Mucosa of descending colon (tissue), 3 donors: ENCODE measurements around the gene PDGFB. TPM values are rescaled to one million over a fixed set of nuclear protein-coding genes. Genes with fewer than 3 reads are reported as not detected.

Experiments used
- ATAC-seq: fragments of 200-7000 bp; cut with Tn5 transposase; one replicate; pipeline ENCODE4 v1.9.1; 2020; ENCODE audit warnings: mild to moderate bottlenecking, moderate library complexity
- DNase-seq, 3 donors: peaks; one replicate each; pipeline ENCODE4 v3.0.0-alpha.2; 2020
- H3K36me3 ChIP-seq: fragments of 200-600 bp; one replicate; pipeline ENCODE4 v1.8.0; 2021; ENCODE audit warnings: low read depth, mild to moderate bottlenecking
- H3K4me1 ChIP-seq: fragments of 200-600 bp; one replicate; pipeline ENCODE4 v1.8.0; 2021; ENCODE audit warnings: low read depth, mild to moderate bottlenecking
- H3K4me3 ChIP-seq: fragments of 200-600 bp; one replicate; pipeline ENCODE4 v1.8.0; 2021; ENCODE audit warnings: mild to moderate bottlenecking
- H3K9me3 ChIP-seq: fragments of 200-600 bp; one replicate; pipeline ENCODE4 v1.8.0; 2021; ENCODE audit warnings: mild to moderate bottlenecking
- intact Hi-C, 2 donors: fragments of 100-400 bp; cut with DNase I in 1 of 2; cut with micrococcal nuclease in 1 of 2; formaldehyde crosslinking; loops; one replicate each; pipeline versions ENCODE4 v1.11.0 to v1.11.1; 2022; cut with DNase I, micrococcal nuclease
- total RNA-seq, 3 donors: library from RNA; stranded (reverse); fragmentation: NEBNext Ultra II Directional in 2 of 3; extraction: Animal tissue kit (Norgen Biotek cat#: 25700) in 2 of 3; gene quantifications; one replicate each; pipeline versions ENCODE4 v1.2.1 to v1.2.4, GENCODE V29; 2021 to 2023
- TF ChIP-seq, protein P1 (sequence below): fragments of 200-600 bp; IDR thresholded peaks from one replicate; pipeline ENCODE4 v1.8.0; 2022; ENCODE audit warnings: antibody characterized with exemption, mild to moderate bottlenecking
- donor health status: DM: no; HTN: no; CAD: no; lungs with moderate emphysema.
- donor health status: DM: no; HTN: no; CAD: no.
- donor health status: DM: no; HTN: yes; CAD: no.

Gene PDGFB
- total RNA-seq, 3 donors from 2014 or later = 1.8 to 16.6 (median 5.4) TPM

DNA sequence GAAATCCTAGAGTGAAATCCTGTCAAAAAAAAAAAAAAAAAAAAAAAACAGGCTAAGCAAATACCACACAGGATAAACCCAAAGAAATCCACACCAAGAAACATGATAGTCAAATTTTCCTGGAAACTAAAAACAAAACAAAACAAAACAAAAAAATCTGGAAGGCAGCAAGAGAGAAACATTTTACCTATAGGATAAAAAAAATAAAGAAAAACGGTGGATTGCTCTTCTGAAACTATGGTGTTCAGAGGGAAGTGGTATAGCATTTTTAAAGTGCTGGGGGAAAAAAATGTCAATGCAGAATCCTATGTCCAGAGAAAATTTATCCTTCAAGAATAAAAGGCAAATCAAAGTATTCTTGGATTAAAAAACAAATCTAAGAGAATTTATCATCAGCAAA is 50.7 kb downstream of the PDGFB start:
- ATAC-seq (no peak), DNase-seq (no peak)
- no peak overlapping the region for H3K4me3 ChIP-seq
- H3K36me3 ChIP-seq = no peaks in the 10 kb centered on the region
- no peaks in the 10 kb centered on the region for H3K9me3 ChIP-seq
- TF ChIP-seq, protein P1, sequence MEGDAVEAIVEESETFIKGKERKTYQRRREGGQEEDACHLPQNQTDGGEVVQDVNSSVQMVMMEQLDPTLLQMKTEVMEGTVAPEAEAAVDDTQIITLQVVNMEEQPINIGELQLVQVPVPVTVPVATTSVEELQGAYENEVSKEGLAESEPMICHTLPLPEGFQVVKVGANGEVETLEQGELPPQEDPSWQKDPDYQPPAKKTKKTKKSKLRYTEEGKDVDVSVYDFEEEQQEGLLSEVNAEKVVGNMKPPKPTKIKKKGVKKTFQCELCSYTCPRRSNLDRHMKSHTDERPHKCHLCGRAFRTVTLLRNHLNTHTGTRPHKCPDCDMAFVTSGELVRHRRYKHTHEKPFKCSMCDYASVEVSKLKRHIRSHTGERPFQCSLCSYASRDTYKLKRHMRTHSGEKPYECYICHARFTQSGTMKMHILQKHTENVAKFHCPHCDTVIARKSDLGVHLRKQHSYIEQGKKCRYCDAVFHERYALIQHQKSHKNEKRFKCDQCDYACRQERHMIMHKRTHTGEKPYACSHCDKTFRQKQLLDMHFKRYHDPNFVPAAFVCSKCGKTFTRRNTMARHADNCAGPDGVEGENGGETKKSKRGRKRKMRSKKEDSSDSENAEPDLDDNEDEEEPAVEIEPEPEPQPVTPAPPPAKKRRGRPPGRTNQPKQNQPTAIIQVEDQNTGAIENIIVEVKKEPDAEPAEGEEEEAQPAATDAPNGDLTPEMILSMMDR = no peak
- intact Hi-C loops = no loop called here
- no peaks in the 10 kb centered on the region for H3K4me1 ChIP-seq

DNA sequence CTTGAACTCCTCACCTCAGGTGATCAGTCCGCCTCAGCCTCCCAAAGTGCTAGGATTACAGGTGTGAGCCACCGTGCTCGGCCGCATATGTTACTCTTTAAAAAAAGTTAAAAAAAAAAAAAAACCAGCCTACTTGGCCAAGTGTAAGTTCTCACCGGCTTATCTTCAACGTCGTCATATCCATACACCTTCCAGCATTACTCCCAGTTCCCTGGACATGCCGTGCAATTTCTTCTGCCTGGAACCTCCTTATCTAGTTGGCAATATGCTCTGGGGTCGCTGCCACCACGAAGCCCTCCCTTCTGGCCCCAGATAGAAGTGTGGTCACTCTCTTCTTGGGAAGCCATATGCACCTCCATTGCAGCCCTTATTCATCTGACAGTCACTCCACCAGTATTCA is 56.0 kb downstream of the PDGFB start:
- no peak for ATAC-seq
- DNase-seq = no peak
- TF ChIP-seq, protein P1 = no peak
- Histone ChIP-seq H3K36me3 (no peaks in the 10 kb centered on the region), H3K9me3 (no peaks in the 10 kb centered on the region), H3K4me1 (no peaks in the 10 kb centered on the region), H3K4me3 (no peak overlapping the region)
- intact Hi-C loops = no loop called here

DNA sequence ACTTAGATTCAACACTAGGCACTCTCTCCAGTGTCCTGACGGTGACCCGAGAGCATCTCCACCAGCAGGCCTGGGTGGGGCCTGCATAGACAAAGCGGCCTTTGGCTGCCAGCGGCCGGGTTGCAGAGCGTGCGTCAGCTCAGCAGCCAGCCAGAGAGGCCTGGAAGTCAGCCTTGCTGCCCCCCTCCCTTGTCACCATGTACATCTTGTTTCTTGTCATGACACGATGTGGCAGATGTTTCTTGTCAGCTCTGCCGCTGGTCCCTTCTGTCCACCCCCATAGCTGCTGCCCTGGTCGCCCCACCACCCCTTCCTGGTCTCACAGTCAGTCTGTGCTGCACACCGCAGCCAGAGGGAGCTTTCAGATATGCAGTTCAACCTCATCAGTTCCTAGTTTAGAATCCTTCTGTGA is 59.2 kb downstream of the PDGFB start:
- intact Hi-C loops = no loop called here
- DNase-seq = peak in 1 of 3 donors; percentile 33

DNA sequence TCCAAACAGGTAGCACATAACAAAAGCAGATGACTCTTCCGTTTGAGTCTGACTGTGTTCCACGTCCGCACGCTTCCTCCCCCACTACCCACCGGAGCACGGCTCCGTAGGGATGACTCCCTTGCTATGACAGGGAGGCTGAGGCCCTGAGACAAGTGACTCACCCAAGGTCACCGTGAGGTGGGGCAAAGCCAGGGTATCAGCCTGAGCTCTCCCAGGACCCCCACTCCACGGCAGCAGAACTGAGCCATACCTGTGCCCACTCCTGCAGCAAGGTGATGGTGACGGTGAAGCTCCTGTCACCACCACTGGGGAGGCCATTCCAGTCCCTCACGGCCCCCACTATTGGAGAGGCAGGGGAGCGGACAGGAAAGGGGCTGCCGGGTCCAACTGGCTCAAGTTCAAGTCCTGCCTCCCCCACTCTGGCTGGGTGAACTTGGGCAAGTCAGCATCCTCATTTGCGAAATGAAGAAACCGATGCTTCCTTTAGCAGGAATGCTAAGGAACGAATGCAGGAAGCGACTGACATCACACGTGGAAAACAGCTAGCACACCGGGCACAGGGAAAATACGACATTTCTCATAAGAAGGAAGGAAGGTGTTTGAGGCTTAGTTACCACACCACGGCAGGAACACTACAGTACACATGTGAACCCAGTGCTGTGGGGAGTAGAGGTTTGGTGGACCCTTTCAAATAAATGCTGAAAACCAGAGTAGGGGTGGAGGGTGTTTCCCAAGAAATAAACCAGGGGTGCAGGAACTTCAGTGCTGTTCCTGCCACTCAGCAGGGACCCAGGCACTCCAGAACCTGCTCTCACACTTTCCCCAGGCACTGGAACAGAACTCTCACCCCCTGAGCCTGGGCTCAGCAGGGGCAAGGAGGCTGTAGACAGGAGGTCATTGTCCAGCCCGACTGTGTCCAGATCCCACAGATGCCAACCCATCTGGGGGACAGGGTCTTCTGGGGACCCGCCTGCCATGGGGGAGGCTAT is 59.9 kb downstream of the PDGFB start:
- intact Hi-C loops = no loop called here
- DNase-seq = no peak
- TF ChIP-seq, protein P1 = no peak
- Histone ChIP-seq H3K36me3 (no peaks in the 10 kb centered on the region), H3K9me3 (no peaks in the 10 kb centered on the region), H3K4me1 (no peaks in the 10 kb centered on the region), H3K4me3 (no peak overlapping the region)
- ATAC-seq = peak; percentile 9

More for the DNA sequence above, 59.2 kb downstream of the PDGFB start:
- Histone ChIP-seq H3K36me3 (no peaks in the 10 kb centered on the region), H3K4me1 (no peaks in the 10 kb centered on the region), H3K9me3 (no peaks in the 10 kb centered on the region), H3K4me3 (no peak overlapping the region)
- TF ChIP-seq, protein P1 = no peak
- ATAC-seq = peak; percentile 59

DNA sequence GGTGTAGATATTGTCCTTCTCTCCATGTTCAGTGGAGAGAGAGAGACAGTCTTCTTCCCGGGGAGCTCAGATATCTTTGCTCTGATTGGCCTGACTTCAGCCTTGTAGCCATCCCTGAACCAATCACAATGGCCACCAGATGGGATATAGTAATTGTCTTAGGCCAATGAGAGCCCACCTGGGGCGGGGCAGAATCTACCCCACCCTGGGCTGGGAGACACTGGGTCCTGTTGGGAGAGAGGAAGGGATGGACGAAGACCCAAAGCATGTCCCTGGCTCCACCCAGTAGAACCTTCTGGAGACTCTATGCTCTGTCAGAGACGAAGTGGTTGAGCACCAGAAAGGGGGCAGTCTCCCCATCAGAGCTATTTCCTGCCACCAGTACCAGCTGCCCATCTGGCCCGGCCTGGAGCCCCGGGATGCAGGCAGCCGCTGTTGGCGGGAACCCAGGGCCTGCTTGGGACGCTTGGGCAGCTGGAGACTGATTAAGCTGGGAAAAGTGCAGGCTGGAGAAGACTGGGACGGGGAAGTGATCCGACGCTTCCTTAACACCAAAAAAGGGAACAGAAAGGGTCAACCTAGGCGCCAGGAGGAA is 60.7 kb downstream of the PDGFB start:
- DNase-seq (no peak), ATAC-seq (peak; percentile 36)
- Histone ChIP-seq H3K9me3 (no peaks in the 10 kb centered on the region), H3K36me3 (no peaks in the 10 kb centered on the region), H3K4me3 (no peak overlapping the region), H3K4me1 (no peaks in the 10 kb centered on the region)
- intact Hi-C loops = no loop called here
- TF ChIP-seq, protein P1 = no peak
